ENCODE results near the gene VPS4A. TPM values are rescaled to one million over a fixed set of nuclear protein-coding genes. Genes with fewer than 3 reads are reported as not detected.
"Not testable (repeated sequence)": the region's sequence is repeated elsewhere in the genome, so short reads cannot be mapped to it uniquely, and the experiment has no call there.

VPS4A gene
- total and polyA plus RNA-seq, 7 experiments from 2014 or later, result 29.7 to 53.7 (median 44.4) TPM

- H3K27ac ChIP-seq (ENCODE audit: low read depth, low read length); H3K9me3 ChIP-seq (ENCODE audit: control insufficient read depth in 2 of 3, low read length in 3 of 3); H3K36me3 ChIP-seq (ENCODE audit: control insufficient read depth in 2 of 3, insufficient read depth in 3 of 3, low read length in 3 of 3); H3K4me1 Mint-ChIP-seq; H3K9me3 Mint-ChIP-seq; H3K27me3 Mint-ChIP-seq; H3K4me3 Mint-ChIP-seq; intact Hi-C loops (cut with micrococcal nuclease); H3K27ac Mint-ChIP-seq; CTCF ChIA-PET; DNase-seq; H3K4me1 ChIP-seq (ENCODE audit: control insufficient read depth in 2 of 2, insufficient read depth in 2 of 2, low read length in 2 of 2); H3K27me3 ChIP-seq (ENCODE audit: control insufficient read depth in 2 of 2, insufficient read depth in 2 of 2, low read length in 2 of 2); POLR2A ChIA-PET; ATAC-seq; H3K36me3 Mint-ChIP-seq; H3K4me3 ChIP-seq (ENCODE audit: low read length): not testable (repeated sequence)
Observed at GRCh38 chr16:69291657-69292056, 19.5 kb upstream of the VPS4A start.

- no peak overlapping the region for H3K4me3 Mint-ChIP-seq
- no peaks in the 10 kb centered on the region for H3K27me3 ChIP-seq (ENCODE audit: control insufficient read depth in 2 of 2, insufficient read depth in 2 of 2, low read length in 2 of 2)
- H3K4me1 Mint-ChIP-seq, result no peaks in the 10 kb centered on the region
- H3K27me3 Mint-ChIP-seq, result no peaks in the 10 kb centered on the region
- H3K9me3 Mint-ChIP-seq, result no peaks in the 10 kb centered on the region
- no peak overlapping the region for H3K27ac ChIP-seq (ENCODE audit: low read depth, low read length)
- H3K4me3 ChIP-seq (ENCODE audit: low read length), result no peak overlapping the region
- ATAC-seq (no peak), DNase-seq (no peak)
- CTCF ChIA-PET, result no interaction called here
- intact Hi-C loops (cut with micrococcal nuclease), result no loop called here
- no peaks in the 10 kb centered on the region for H3K9me3 ChIP-seq (ENCODE audit: control insufficient read depth in 2 of 3, low read length in 3 of 3)
- H3K36me3 Mint-ChIP-seq, result no peaks in the 10 kb centered on the region
- H3K27ac Mint-ChIP-seq, result no peak overlapping the region
- no peaks in the 10 kb centered on the region for H3K4me1 ChIP-seq (ENCODE audit: control insufficient read depth in 2 of 2, insufficient read depth in 2 of 2, low read length in 2 of 2)
- POLR2A ChIA-PET, result interaction anchor here (0.7 to 0.9 kb wide), 3 partner anchors 17 to 506 kb away, joined by 3 to 4 read pairs (median 3); no protein-coding TSS in a partner anchor
- no peaks in the 10 kb centered on the region for H3K36me3 ChIP-seq (ENCODE audit: control insufficient read depth in 2 of 3, insufficient read depth in 3 of 3, low read length in 3 of 3)
Observed at GRCh38 chr16:69293401-69293800, 17.7 kb upstream of the VPS4A start.

- DNase-seq, result no peak
- Histone ChIP-seq H3K36me3 (ENCODE audit: control insufficient read depth in 2 of 3, insufficient read depth in 3 of 3, low read length in 3 of 3) (no peaks in the 10 kb centered on the region), H3K27me3 (ENCODE audit: control insufficient read depth in 2 of 2, insufficient read depth in 2 of 2, low read length in 2 of 2) (no peaks in the 10 kb centered on the region), H3K27ac (ENCODE audit: low read depth, low read length) (no peak overlapping the region), H3K4me1 (ENCODE audit: control insufficient read depth in 2 of 2, insufficient read depth in 2 of 2, low read length in 2 of 2) (no peaks in the 10 kb centered on the region), H3K4me3 (ENCODE audit: low read length) (no peak overlapping the region), H3K9me3 (ENCODE audit: control insufficient read depth in 2 of 3, low read length in 3 of 3) (no peaks in the 10 kb centered on the region)
- ChIA-PET CTCF (no interaction called here), POLR2A (no interaction called here)
- intact Hi-C loops (cut with micrococcal nuclease), result no loop called here
- H3K4me1 Mint-ChIP-seq, result no peaks in the 10 kb centered on the region
- no peak overlapping the region for H3K27ac Mint-ChIP-seq
- no peak for ATAC-seq
- no peaks in the 10 kb centered on the region for H3K27me3 Mint-ChIP-seq
- H3K9me3 Mint-ChIP-seq, result no peaks in the 10 kb centered on the region
- H3K4me3 Mint-ChIP-seq, result no peak overlapping the region
- no peaks in the 10 kb centered on the region for H3K36me3 Mint-ChIP-seq
Observed at GRCh38 chr16:69294051-69294450, 17.1 kb upstream of the VPS4A start.

- H3K4me1 Mint-ChIP-seq; intact Hi-C loops (cut with micrococcal nuclease); H3K27me3 Mint-ChIP-seq; H3K4me3 Mint-ChIP-seq; CTCF ChIA-PET; DNase-seq; H3K27me3 ChIP-seq (ENCODE audit: control insufficient read depth in 2 of 2, insufficient read depth in 2 of 2, low read length in 2 of 2); H3K9me3 Mint-ChIP-seq; H3K9me3 ChIP-seq (ENCODE audit: control insufficient read depth in 2 of 3, low read length in 3 of 3); H3K4me1 ChIP-seq (ENCODE audit: control insufficient read depth in 2 of 2, insufficient read depth in 2 of 2, low read length in 2 of 2); H3K4me3 ChIP-seq (ENCODE audit: low read length); H3K27ac Mint-ChIP-seq; ATAC-seq; H3K36me3 ChIP-seq (ENCODE audit: control insufficient read depth in 2 of 3, insufficient read depth in 3 of 3, low read length in 3 of 3); H3K27ac ChIP-seq (ENCODE audit: low read depth, low read length): not testable (repeated sequence)
- H3K36me3 Mint-ChIP-seq, result peaks cover 0 to 14% (median 5%) of the 10 kb centered on the region in 5 donors
- POLR2A ChIA-PET, result interaction anchor here (0.6 kb wide), 1 partner anchor 347 kb away, joined by 3 read pairs; no protein-coding TSS in a partner anchor
Observed at GRCh38 chr16:69296771-69297170, 14.4 kb upstream of the VPS4A start.

GRCh38 chr16:69298261-69298660, 12.9 kb upstream of the VPS4A start:
- CTCF ChIA-PET, result no interaction called here
- Histone ChIP-seq H3K27ac (ENCODE audit: low read depth, low read length) (no peak overlapping the region), H3K4me3 (ENCODE audit: low read length) (no peak overlapping the region), H3K36me3 (ENCODE audit: control insufficient read depth in 2 of 3, insufficient read depth in 3 of 3, low read length in 3 of 3) (peaks cover 0 to 6% (median 4%) of the 10 kb centered on the region in 3 experiments), H3K9me3 (ENCODE audit: control insufficient read depth in 2 of 3, low read length in 3 of 3) (no peaks in the 10 kb centered on the region), H3K27me3 (ENCODE audit: control insufficient read depth in 2 of 2, insufficient read depth in 2 of 2, low read length in 2 of 2) (no peaks in the 10 kb centered on the region), H3K4me1 (ENCODE audit: control insufficient read depth in 2 of 2, insufficient read depth in 2 of 2, low read length in 2 of 2) (no peaks in the 10 kb centered on the region)
- Mint-ChIP-seq H3K27me3 (no peaks in the 10 kb centered on the region), H3K4me1 (no peaks in the 10 kb centered on the region), H3K9me3 (no peaks in the 10 kb centered on the region), H3K4me3 (no peak overlapping the region), H3K36me3 (peaks cover 0 to 14% (median 5%) of the 10 kb centered on the region in 5 donors), H3K27ac (no peak overlapping the region)
- POLR2A ChIA-PET, result no interaction called here
- DNase-seq, result no peak
- intact Hi-C loops (cut with micrococcal nuclease), result no loop called here
- ATAC-seq, result no peak

DNA sequence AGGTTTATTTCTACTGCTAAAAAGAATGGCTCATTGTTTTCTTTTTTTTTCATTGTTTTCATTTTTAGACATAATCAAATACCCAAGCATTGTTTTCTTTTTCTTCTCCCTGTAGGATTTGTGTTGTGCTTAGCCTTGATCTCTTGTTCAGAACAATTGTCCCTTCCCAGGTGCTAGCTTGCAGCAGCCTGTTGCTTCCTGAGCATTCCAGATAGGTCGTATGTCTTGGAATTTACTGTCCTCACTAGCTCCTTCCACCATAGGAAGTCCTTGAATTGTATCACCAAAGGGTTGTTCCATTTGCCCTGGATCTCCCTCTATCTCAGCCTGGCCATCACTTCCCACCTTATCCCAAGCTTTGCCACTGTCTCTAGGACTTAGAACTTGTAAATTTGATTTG, 10.0 kb upstream of the VPS4A start:
- Mint-ChIP-seq H3K4me1 (no peaks in the 10 kb centered on the region), H3K36me3 (peaks cover 0 to 22% (median 5%) of the 10 kb centered on the region in 5 donors), H3K27me3 (no peaks in the 10 kb centered on the region), H3K27ac (peak overlapping the region in 1 of 9 donors; percentile 38), H3K9me3 (no peaks in the 10 kb centered on the region), H3K4me3 (no peak overlapping the region)
- Histone ChIP-seq H3K27me3 (ENCODE audit: control insufficient read depth in 2 of 2, insufficient read depth in 2 of 2, low read length in 2 of 2) (no peaks in the 10 kb centered on the region), H3K4me3 (ENCODE audit: low read length) (no peak overlapping the region), H3K9me3 (ENCODE audit: control insufficient read depth in 2 of 3, low read length in 3 of 3) (no peaks in the 10 kb centered on the region), H3K4me1 (ENCODE audit: control insufficient read depth in 2 of 2, insufficient read depth in 2 of 2, low read length in 2 of 2) (no peaks in the 10 kb centered on the region), H3K36me3 (ENCODE audit: control insufficient read depth in 2 of 3, insufficient read depth in 3 of 3, low read length in 3 of 3) (peaks cover 0 to 6% (median 4%) of the 10 kb centered on the region in 3 experiments), H3K27ac (ENCODE audit: low read depth, low read length) (no peak overlapping the region)
- ATAC-seq (no peak), DNase-seq (no peak)
- intact Hi-C loops (cut with micrococcal nuclease), result no loop called here
- CTCF ChIA-PET, result interaction anchor here (0.7 to 1.3 kb wide), 3 partner anchors 9 to 150 kb away, joined by 3 to 4 read pairs (median 3); no protein-coding TSS in a partner anchor
- POLR2A ChIA-PET, result interaction anchor here (1.0 kb wide), 1 partner anchor 9 kb away, joined by 3 read pairs; no protein-coding TSS in a partner anchor

DNA sequence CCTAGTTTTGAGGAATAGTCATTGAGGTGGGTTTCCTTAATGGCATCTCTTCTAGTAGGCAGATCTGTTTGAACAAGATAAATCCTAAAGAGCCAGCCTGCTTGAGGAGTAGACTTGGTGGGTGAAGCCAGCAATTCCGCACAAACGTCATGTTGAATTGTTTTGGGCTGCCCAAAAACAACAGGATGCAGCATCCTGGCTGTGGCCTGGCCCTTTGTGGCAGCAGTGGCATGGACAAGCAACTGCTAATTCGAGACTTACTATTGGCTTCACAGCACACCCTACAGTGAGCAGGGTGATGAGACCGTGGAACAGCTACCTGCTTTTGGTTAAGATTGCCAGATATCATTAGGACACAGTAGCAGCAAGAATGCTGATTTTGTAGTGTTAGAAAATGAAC, 9.3 kb upstream of the VPS4A start:
- DNase-seq (no peak), ATAC-seq (no peak)
- Mint-ChIP-seq H3K36me3 (peaks cover 0 to 22% (median 5%) of the 10 kb centered on the region in 5 donors), H3K27me3 (no peaks in the 10 kb centered on the region), H3K4me3 (no peak overlapping the region), H3K27ac (peak overlapping the region in 1 of 9 donors; percentile 28), H3K4me1 (no peaks in the 10 kb centered on the region), H3K9me3 (no peaks in the 10 kb centered on the region)
- Histone ChIP-seq H3K4me3 (ENCODE audit: low read length) (no peak overlapping the region), H3K36me3 (ENCODE audit: control insufficient read depth in 2 of 3, insufficient read depth in 3 of 3, low read length in 3 of 3) (peaks cover 0 to 6% (median 4%) of the 10 kb centered on the region in 3 experiments), H3K4me1 (ENCODE audit: control insufficient read depth in 2 of 2, insufficient read depth in 2 of 2, low read length in 2 of 2) (no peaks in the 10 kb centered on the region), H3K9me3 (ENCODE audit: control insufficient read depth in 2 of 3, low read length in 3 of 3) (no peaks in the 10 kb centered on the region), H3K27me3 (ENCODE audit: control insufficient read depth in 2 of 2, insufficient read depth in 2 of 2, low read length in 2 of 2) (no peaks in the 10 kb centered on the region), H3K27ac (ENCODE audit: low read depth, low read length) (no peak overlapping the region)
- CTCF ChIA-PET, result interaction anchor here (0.7 to 1.3 kb wide), 3 partner anchors 9 to 151 kb away, joined by 3 to 4 read pairs (median 3); no protein-coding TSS in a partner anchor
- POLR2A ChIA-PET, result interaction anchor here (0.7 to 1.0 kb wide), 2 partner anchors 9 to 413 kb away, joined by 3 read pairs; no protein-coding TSS in a partner anchor
- intact Hi-C loops (cut with micrococcal nuclease), result no loop called here
